ENCODE results near the gene KAT6B.

DNA sequence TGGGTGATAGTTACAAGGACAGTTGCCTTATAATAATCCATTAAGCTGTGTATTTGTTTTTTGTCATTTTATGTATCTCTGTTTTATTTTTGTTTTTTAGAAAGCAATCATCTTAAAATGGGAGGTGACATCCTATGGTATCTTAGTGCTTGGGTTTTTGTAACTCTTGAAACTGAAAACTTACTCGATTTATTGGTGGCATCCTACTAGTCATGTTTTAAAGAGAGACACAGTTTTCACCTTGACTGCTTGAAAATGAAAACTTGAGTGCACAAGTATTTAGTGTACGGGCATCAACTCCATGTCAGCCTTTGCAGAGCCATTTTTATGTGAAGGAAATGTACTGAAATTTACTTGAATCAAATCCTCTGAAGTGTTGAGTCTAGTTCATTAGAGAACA, 181.2 kb downstream of the KAT6B start:
- no peak for TF ChIP-seq RAD21 (conservative IDR thresholded peaks at IDR 0.05)
- TF ChIP-seq EP300 (conservative IDR thresholded peaks at IDR 0.05; ENCODE audit: poor library complexity, severe bottlenecking), result no peak
- no peak for TF ChIP-seq POLR2AphosphoS5 (IDR thresholded peaks at IDR 0.05)
- TF ChIP-seq, protein P1, sequence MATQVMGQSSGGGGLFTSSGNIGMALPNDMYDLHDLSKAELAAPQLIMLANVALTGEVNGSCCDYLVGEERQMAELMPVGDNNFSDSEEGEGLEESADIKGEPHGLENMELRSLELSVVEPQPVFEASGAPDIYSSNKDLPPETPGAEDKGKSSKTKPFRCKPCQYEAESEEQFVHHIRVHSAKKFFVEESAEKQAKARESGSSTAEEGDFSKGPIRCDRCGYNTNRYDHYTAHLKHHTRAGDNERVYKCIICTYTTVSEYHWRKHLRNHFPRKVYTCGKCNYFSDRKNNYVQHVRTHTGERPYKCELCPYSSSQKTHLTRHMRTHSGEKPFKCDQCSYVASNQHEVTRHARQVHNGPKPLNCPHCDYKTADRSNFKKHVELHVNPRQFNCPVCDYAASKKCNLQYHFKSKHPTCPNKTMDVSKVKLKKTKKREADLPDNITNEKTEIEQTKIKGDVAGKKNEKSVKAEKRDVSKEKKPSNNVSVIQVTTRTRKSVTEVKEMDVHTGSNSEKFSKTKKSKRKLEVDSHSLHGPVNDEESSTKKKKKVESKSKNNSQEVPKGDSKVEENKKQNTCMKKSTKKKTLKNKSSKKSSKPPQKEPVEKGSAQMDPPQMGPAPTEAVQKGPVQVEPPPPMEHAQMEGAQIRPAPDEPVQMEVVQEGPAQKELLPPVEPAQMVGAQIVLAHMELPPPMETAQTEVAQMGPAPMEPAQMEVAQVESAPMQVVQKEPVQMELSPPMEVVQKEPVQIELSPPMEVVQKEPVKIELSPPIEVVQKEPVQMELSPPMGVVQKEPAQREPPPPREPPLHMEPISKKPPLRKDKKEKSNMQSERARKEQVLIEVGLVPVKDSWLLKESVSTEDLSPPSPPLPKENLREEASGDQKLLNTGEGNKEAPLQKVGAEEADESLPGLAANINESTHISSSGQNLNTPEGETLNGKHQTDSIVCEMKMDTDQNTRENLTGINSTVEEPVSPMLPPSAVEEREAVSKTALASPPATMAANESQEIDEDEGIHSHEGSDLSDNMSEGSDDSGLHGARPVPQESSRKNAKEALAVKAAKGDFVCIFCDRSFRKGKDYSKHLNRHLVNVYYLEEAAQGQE (IDR thresholded peaks at IDR 0.05; ENCODE audit: borderline replicate concordance), result no peak
- TF ChIP-seq, protein P2, sequence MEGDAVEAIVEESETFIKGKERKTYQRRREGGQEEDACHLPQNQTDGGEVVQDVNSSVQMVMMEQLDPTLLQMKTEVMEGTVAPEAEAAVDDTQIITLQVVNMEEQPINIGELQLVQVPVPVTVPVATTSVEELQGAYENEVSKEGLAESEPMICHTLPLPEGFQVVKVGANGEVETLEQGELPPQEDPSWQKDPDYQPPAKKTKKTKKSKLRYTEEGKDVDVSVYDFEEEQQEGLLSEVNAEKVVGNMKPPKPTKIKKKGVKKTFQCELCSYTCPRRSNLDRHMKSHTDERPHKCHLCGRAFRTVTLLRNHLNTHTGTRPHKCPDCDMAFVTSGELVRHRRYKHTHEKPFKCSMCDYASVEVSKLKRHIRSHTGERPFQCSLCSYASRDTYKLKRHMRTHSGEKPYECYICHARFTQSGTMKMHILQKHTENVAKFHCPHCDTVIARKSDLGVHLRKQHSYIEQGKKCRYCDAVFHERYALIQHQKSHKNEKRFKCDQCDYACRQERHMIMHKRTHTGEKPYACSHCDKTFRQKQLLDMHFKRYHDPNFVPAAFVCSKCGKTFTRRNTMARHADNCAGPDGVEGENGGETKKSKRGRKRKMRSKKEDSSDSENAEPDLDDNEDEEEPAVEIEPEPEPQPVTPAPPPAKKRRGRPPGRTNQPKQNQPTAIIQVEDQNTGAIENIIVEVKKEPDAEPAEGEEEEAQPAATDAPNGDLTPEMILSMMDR (IDR thresholded peaks at IDR 0.05; ENCODE audit: poor library complexity, severe bottlenecking), result no peak
- no peak for TF ChIP-seq SMC3 (conservative IDR thresholded peaks at IDR 0.05; ENCODE audit: poor library complexity)
